GM18499 (cell line): Measurements from ENCODE around the gene CRY2.
"Not testable (repeated sequence)": the region's sequence is repeated elsewhere in the genome, so short reads cannot be mapped to it uniquely, and the experiment has no call there.

Experiments
- ATAC-seq: cut with Tn5 transposase; IDR thresholded peaks from one replicate; pipeline ENCODE4 v1.9.1; 2021; ENCODE audit warnings: moderate number of reproducible peaks; ENCODE audit not compliant: insufficient read depth, unreplicated experiment

Gene CRY2

DNA sequence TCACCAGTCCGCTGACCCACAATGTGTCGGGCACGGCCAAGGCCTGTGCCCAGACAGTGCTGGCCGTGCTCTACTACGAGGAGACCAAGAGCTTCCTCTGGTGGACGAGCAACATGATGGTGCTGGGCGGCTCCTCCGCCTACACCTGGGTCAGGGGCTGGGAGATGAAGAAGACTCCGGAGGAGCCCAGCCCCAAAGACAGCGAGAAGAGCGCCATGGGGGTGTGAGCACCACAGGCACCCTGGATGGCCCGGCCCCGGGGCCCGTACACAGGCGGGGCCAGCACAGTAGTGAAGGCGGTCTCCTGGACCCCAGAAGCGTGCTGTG is 36.2 kb upstream of the CRY2 start:
- no peak for ATAC-seq

DNA sequence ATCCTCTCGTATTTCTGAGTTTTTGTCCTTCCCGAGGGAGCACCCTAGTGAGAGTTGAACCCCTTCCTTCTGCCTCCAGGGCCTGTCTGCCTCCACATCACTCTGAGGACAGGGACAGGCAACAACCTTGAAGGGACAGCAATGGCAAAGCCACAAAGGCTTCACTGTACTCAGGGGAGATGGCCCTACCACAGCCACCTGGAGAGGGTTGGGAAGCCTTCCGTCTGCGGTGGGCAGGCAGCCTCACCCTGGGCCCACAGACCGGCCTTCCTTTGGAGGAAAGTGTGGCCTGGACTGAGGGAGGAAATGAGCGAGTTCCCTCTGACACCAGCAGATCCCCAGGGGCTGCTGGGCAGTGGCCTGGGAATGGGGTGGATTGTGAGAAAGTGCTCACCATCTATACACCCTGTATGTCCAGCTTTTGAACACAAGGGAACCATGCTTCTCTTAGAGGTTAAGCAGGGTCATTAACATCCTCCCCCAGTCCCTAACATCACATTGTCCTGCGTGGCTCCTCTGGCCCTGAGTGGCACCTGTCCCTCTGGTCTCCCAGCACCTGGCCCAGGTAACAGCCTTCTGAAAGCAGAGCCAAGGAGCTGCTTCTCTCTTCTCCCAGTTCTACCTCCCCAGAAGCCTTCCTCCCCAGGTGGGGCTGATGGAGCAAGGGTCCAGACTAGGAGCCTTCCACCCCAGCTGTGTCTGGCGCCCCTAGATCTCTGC is 35.5 kb upstream of the CRY2 start:
- ATAC-seq = no peak

DNA sequence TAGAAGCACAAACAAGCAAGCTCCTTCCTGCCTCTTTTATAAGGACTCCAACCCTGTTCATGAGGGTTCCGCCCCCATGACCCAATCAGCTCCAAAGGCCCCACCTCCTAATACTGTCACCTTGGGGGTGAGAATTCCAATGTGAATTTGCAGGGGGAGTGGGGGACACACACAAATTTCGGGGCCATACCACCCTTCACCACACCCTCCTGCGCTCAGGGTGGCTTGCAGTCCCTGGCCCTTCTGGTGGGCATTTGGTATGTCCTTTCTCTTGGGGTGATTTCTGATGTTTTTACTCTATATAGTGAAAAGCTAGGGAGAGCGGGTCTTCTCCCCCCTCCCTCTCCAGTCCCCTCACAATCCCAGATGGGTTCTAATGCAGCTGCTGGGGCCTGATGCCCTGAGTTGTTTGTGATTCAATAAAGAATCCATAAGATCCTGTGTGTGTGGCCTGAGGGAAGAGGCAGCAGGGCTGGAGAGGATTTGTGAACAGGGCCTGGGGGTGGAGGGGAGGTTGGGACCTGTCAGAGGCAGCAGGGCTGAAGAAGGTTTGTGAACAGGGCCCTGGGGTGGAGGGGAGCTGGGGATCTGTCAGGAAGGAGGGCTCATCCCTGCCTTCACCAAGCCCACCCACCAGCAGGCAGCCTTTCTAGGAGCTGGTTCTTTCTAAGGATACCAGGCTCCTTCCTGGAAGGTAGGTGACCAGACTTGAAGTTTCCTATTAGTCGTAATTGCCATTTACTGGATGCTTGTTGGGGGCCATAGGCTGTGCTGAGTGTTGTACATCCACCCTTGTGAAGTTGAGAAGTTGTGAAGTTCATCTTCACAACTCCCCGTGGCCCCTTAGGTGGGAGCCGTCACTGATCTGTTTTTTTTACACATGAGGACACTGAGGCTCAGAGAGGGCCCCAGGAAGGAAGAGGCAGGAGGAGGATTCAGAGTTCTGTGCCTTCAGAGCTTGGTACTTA is 34.4 kb upstream of the CRY2 start:
- ATAC-seq = no peak

DNA sequence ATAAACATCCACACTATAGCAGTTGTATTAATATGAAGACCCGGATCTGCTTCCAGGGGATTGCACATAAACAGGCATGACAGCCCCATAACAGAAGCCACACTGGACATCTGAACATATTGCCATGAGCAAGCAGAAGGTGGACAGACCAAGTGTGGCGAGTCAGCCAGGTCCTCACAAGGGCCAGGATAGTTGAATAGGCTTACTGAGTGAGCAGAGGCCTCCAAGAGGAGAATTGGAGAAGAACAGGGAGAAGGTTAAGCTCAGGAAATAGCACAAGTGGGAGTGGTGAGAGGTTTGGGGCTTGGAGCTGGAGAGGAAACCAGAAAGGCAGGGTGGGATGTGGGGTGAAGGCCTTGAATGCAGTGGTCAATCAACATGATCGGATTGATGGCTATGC is 31.5 kb upstream of the CRY2 start:
- no peak for ATAC-seq

DNA sequence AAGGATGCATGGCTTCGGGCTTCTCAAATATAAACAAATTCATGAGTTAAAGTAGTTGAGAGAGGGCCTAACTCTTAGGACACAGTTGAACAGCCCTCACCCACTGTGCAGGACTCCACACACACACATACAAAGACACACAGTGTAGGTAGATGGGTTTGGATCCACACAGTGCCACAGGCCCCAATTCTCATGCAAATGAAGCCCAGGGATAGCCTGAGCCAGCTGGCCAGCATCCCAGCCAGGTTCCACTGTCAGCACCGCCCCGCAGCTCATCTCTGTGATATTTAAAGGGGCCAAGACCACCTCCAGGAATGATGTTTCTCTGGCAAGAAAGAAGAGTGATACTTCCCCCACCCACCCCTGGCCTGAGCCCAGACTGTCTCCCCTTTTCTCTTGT is 30.7 kb upstream of the CRY2 start:
- no peak for ATAC-seq

DNA sequence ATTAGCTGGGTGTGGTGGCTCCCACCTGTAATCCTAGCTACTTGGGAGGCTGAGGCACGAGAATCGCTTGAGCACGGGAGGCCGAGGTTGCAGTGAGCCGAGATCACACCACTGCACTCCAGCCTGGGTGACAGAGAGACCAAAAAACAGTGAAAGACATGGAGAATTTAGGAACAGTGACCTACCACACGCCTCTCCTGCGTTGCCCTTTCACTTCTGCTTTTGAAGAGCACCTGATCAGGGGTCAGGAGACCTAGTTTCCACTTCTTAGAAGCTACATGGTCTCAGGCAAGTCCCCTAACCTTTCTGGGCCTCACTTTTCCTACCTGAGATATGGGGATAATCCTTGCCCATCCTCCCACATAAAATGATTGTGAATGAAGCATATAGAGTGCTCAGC is 30.1 kb upstream of the CRY2 start:
- ATAC-seq = no peak

DNA sequence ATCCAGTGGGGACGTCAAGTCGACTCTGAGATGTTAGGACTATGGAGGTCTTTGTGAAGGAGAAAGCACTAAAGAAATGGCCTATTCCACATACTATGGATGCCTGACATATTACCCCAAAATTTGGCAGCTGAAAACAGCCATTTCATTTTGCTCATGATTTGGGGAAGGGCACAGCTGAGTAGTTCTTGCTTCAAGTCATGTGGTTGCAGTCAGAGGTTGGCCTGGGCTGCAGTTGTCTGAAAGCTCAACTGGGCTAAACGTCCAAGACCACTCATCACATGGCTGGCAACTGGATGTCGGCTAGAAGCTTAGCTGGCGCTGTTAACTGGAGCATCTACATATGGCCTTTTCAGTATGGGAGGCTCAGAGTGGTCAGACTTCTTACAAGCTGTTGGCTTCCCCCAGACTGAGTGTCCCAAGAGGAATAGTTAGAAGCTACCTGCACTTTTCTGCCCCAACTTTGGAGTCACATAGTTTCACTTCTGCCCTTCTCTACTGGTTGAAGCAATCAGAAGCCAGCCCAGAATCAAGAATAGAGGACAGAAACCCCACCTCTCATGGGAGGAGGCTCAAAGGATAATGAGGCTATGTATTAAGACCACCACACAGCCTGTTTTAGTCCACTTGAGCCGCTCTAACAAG is 28.2 kb upstream of the CRY2 start:
- no peak for ATAC-seq

DNA sequence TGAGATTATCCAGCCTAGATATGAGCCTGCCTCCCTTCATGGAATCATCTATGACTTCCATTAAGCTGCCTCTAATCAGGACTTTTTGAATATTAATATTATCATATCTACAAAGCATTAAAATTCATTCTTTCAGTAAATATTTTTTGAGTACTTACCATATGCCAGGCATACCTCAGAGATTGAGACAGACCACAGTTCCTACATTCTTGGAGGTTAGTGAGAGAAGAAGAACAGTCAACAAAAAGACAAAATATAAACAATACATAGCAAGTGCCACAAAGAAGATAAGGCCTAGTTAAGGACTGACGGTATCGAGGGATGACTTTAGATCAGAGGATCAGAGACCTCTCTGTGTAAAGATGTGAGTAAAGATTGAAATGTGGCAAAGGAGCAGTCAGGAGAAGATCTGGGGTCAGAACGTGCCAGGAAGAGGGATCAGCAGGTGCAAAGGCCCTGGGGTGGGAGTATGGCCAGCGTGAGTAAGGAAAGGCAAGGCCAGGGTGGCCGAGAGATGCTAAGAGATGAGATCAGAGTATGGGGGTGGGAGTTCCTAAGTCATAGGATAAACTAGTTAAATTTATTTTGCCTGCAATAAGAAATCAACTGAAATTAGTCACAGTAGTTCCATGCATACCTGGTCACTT is 26.9 kb upstream of the CRY2 start:
- ATAC-seq = no peak

DNA sequence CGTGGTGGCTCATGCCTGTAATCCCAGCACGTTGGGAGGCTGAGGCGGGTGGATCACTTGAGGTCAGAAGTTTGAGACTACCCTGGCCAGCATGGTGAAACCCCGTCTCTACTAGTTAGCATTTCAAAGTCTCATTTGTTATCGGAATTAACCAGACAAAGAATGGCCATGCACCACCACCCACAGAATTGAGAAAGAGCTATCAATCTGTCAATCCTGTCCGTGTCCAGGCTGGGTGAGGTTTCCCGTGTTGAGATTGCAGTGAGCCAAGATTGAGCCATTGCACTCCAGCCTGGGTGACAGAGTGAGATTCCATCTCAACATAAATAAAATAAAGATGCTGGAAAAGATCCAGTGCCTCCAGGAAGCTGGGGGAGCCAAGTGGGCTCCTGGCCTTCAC is 20.8 kb upstream of the CRY2 start:
- ATAC-seq = not testable (repeated sequence)

DNA sequence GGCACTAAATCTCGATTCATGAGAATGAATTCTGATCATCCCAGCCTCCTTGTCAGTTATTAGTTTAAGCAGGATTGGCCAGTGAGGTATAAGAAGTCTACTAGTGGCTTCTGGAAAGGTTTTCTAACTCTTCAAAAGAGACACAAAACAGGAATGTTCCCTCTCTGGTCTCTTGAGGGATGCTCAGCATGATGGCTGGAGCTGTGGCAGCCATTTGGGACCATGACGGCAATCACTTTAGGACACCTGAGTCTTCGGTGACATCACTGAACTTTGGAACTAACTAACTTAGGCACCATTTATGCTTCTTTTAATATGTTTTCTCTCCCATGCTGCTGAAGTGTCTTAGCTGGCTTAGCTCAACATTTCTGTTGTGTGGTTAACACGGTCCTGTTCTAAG is 20.2 kb upstream of the CRY2 start:
- ATAC-seq = no peak

DNA sequence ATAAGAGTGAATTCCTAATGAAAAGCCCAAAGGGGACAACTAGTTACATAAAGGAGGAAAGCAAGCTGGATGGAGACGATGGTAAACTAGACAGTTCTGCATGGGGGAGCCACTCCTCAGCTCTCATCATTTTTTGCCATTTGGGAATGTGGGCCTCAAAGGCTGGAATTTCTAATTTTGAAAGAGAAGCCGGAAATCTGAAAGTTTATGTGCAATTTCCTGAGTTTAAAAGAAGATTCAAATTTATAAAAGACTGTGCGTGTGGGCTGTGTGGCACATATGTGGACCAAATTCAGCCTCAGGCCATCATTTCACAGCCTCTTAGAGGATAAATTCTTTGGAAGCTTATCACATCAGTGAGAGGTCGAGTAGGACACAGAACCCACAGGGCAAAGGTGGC is 18.3 kb upstream of the CRY2 start:
- ATAC-seq = no peak

DNA sequence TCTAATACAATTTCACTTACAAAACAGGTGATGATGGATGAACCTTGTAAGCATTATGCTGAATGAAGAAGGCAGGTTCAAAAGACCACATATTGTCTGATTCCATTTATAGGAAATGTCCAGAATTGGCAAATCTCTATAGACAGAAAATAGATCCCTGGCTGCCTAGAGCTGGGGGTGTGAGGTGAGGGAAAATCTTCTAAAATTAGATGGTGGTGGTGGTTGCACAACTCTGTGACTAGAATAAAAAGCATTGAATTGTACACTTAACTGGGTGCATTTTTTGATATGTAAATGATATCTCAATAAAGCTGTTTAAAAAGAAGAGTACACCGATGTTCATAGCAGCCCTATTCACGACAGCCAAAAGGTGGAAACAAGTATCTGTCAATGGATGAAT is 16.7 kb upstream of the CRY2 start:
- ATAC-seq = no peak

DNA sequence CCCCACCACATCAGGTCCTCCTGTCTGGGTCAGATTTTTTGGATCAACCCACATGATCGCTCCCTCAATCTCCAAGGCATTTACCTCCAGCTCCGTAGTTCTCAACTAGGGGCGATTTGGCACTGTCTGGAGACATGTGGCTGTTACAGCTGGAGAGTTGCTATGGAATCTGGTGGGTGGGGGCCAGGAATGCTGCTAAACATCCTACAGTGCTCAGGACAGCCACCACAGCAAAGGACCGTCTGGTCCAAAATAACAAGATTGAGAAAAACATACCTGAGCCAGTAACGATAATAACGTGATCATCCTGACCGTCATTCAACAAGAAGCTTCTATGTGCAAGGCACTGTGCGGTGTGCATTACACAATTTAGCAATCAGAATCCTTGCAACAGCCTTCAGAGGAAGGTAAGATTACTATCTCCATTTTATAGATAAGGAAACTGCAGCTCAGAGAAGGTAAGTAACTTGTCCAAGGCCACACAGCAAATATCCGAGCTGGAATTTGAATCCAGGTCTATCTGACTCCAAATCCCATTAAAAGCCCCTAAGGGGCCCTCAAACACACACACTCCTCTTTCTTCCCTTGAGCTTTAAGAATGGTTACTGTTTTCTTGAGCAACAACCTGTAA is 14.3 kb upstream of the CRY2 start:
- ATAC-seq = no peak

DNA sequence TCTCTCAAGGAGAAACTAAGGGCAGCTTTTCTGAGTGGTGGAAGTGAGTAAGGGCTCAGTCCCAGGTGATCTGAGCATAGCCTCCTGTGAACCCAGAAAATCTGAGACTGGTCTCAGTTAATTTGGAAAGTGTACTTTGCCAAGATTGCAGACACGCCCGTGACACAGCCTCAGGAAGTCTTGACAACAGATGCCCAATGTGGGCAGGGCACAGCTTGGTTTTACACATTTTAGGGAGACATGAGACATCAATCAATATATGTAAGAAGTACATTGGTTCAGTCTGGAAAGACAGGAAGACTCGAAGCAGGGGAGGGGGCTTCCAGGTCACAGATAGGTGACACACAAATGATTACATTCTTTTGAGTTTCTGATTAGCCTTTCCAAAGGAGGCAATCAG is 13.5 kb upstream of the CRY2 start:
- ATAC-seq = no peak

DNA sequence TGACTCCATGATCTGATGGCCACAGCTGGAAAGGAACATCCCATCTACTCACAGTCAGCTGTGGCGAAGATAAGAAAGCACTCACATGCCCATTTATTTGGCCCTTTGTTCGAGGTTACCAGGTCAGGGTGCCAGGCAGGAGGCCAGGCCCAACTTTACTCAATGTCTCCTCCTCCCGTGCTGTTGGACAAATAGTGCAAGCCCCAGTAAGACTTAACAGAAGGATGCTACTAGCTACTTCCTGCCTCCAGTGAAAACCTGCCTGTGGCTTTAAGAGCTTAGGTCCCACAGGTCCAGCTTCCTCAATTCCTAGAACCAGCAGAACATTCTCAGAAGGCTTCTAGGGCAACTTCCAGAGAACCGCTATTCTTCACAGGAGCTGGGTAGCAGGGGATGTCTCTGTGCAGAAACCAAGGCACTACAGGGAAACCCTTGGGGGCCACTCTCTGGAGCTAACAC is 12.9 kb upstream of the CRY2 start:
- no peak for ATAC-seq

DNA sequence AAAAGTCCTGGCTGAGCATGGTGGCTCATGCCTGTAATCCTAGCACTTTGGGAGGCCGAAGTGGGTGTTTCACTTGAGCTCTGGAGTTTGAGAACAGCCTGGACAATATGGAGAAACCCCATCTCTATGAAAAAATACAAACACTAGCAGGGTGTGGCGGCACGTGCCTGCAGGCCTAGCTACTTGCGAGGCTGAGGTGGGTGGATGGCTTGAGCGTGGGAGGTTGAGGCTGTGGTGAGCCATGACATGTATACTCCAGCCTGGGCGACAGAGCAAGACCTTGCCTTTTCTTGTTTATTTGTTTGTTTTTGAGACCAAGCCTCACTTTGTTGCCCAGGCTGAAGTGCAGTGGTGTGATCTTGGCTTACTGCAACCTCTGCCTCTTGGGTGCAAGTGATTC is 8.1 kb upstream of the CRY2 start:
- ATAC-seq = no peak

DNA sequence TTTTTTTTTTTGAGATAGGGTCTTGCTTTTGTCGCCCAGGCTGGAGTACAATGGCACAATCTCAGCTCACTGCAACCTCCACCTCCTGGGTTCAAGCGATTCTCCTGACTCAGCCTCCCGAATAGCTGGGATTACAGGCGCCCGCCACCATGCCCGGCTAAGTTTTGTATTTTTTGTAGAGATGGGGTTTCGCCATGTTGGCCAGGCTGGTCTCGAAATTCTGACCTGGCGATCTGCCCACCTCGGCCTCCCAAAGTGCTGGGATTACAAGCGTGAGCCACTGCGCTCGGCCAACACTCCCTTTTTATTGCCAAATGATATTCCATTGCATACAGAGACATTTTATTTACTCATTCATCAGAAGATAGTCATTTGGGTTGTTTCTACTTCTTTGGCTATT is 7.0 kb upstream of the CRY2 start:
- ATAC-seq = not testable (repeated sequence)

DNA sequence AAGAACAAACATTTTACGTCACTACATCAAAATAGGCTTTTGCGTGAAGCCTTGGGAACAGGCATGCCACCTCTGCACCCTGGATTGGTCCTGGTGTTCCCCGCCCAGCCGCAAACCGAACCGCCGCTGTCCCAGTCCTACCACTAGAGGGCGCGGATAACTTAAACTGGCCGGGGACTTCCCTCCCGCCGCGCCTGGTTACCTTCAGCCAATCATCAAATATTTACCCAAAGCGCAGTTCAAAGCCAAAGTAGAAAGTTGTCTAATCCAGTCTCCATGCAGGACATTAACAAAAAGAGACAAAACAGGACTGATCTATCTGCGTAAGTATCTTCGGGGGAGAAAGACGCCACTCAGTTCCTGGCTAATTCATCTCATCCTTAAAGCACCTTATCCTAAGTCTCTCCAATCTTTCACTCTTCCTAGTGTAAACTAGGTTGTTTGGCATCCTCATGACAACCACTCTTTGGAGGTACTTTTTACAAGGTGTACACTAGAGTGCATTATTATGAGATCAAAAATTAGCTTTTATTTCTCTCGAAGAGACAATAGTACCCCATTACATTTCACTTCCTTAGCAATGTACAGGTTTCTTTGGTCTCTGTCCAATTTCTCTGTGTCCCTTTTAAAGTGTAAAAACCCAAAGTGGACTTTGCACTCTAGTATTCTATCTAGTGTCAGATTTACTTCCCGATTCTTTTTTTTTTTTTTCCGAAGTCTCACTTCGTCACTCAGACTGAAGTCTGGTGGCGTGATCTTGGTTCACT is 3.9 kb upstream of the CRY2 start:
- ATAC-seq = no peak

DNA sequence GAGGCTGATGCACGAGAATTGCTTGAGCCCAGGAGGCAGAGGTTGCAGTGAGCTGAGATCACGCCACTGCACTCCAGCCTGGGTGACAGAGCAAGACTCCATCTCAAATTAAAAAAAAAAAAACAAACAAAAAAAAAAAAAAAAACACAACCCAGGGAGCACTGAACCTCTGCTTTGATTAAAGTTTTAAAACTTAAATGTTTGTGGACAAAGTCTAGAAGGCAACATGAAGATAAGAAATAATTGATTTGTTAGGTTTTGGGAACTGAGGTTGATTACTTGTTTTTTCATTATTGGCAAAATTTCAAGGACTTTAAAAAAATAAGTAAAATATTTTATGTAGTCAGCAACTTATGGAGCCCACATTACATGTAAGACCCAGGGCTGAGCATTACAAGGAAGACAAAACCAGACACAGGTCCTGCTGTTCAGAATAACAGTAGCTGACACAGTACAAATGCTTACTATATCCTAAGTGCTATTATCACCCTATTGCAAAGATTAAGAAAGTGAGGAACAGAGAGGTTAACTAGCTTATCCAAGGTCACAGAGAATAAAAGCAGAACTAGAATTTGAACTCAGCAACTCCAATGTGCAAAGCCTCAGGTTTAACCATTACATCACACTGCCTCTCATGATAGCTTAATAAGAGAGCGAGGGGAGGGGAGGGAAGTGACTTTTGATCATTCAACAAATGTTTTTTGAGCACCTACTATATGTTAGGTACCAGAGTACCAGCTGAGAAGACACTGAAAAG is 2.3 kb upstream of the CRY2 start:
- ATAC-seq = no peak
